D341Med (cell line): ENCODE measurements around the gene ZNF726.
"Not testable (repeated sequence)": the region's sequence is repeated elsewhere in the genome, so short reads cannot be mapped to it uniquely, and the experiment has no call there.

Source experiments
- DNase-seq: peaks from one replicate; pipeline ENCODE4 v3.0.0; 2012; ENCODE audit warnings: low spot score

Gene ZNF726

DNA sequence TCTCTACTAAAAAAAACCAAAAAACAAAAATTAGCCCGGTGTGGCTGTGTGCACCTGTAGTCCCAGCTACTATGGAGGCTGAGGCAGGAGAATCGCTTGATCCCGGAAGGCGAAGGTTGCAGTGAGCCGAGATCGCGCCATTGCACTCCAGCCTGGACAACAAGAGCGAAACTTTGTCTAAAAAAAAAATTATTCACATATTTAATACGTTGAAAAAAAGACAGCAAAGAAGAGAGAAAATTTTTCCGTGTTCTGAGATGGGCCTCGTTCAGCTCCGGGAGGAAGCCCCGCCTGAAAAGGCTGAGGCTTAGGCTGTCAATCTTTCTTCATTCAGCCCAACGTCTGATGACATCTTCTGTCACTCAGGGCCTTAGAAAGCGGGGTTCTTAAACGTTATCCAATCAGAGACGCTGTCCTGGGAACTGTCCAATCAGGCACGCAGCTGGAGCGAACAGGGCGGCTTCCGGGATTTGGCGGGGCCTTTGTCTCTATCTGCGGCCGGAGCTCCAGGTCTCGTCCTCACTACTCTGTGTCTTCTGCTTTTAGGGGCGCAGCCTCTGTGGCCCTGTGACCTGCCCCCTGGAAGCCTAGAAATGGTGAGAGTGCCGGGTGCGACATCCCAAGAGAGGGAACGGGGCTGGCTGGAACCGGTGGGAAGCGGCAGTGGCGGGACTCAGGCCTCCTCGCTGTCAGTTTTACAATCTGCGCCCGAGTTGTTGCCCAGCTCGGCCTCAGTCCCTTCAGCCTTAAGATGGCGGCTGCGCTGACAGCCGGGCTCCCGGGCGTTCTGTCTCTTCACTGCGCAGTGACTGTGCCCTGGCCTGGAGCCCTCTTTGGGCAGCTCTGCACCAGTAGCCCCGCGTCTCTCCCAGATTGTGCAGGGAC is at the start of gene ZNF726:
TSS of gene ZNF726 (plus strand) at position 485 of the 885 bp plus-strand sequence. CDS start at position 594, 109 bp downstream.
- no peak for DNase-seq

DNA sequence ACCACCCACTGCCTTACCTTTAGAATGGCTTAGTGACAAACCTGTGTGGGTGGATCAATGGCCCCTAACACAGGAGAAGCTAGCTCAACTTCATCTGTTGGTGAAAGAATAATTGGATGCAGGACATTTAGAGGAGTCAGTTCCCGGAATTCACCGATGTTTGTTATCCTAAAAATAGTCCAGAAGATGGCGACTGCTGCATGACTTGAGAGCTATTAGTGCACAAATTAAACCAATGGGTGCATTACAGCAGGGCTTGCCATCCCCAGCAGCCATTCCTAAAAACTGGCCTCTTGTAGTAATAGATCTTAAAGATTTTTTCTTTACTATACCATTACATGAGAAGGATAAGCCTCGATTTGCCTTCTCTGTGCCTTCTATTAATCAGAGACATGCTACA is 46.8 kb upstream of the ZNF726 start:
- DNase-seq, result no peak

DNA sequence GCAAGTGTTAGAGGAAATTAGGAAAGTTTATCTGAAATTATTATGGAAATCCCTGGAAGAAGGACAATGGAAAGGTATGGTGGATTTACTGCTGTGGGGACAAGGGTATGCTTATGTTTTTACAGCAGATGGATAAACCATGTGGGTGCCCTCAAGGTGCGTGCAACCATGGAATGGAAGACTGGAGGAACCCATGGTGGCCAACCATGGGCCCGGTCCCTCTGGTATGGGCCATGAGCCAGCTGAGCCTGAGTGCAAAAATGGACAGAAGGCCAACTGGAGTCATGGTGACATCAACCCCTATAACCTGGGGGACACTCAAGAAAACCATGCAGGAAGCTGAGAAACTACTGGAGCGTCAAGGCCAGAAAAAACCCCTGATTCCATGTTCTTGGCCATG is 46.1 kb upstream of the ZNF726 start:
- DNase-seq, result no peak

DNA sequence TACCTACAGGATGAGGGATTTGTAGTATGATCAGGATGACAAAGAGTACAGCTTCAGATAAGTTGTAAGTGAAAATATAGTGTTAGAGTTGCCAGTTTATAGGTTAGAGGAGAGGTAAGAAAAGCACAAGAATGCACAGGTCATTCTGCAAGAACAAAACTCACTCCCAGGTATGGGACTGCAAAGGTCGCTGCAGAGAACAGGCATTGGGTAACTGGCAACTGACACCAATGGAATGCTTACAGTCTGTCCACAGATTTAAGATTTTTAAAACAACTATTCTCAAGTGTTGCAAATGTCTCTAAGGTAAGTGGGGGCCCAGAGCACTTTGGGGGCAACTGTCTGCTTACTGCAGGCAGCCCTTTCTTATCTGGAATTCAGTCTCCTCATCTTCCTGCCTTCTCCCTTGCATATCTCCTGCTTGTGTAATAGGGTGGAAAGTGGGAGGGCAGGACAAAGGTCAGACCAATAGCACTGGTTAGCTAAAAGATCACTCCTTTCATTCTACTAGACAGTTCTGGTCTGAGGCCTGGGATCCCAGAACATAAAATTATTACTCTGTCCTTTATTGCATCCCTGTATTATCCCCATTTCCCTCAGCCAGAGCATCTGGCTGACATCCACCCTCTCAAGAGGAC is 42.3 kb upstream of the ZNF726 start:
- no peak for DNase-seq

DNA sequence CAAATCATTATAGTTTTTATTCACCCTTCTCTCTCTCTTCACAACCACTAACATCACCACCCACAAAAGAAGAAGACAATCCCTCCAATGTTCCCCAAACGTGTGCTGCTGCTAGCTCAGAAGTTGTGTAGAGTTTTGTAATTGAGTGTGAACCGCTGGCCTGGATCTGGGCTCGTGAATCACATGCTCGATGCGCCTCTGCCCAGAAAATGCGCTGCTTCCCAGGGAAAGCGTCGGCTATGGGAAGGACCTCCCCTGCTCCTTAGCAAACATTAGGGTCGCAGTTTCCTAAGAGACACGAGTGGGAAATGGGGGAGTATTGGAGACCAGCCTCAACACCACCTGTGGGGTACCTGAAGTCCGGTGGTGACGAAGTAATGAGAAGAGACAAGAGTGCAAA is 38.4 kb upstream of the ZNF726 start:
- no peak for DNase-seq

DNA sequence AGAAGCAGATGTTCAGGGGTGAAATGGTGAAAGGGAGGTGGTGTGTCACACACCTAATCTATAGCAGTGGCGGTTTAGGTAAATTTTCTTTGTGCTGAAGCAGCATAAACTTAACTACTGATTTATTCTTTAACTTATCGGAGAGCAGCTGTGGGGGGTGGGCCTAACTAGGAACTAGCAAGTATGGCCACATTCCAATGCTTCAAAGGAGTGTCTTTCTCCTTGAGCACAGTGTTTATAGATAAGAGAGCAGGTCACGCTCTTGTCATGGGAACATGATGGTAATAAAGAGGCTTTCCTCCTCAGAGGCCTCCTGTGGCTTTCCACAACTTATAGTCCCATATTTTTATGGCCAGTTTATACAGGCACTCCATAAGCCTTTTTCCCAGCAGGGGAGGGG is 37.9 kb upstream of the ZNF726 start:
- DNase-seq, result not testable (repeated sequence)

DNA sequence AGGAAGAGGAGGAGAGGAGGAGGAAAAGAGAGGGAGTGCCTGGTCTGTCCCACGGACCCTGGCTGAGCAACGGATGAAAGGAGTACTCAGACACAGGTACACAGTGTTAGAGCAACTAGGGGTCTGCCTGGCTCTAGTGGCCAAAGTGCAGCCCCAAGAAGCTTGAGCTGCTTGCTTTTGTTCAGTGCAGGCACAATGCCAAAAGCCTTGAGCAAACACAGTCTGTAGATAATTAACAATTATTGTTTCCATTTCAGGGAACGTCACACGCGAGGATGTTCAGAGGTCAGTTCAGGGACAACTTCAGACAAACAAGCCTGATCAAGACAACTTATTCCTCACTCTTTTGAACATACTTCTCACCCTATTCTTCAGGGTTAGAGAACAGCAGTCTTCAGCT is 32.2 kb upstream of the ZNF726 start:
- DNase-seq, result no peak

DNA sequence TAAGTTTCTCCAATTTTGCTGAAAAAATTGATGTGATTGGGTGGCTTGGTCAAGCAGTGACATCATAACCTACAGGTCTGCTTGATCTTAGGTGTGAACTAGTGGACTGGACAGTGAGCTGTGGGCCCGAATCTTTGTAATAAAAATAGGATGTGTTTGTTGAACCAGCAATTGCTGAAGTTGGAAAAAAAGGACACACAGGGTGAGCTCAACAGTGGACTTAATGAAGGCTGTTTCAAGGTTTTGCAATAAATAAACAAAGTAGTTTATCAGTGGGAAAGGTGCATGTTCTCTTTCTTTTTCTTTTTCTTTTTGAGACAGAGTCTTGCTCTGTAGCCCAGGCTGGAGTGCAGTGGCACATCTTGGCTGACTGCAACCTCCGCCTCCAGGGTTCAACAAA is 30.3 kb upstream of the ZNF726 start:
- no peak for DNase-seq

DNA sequence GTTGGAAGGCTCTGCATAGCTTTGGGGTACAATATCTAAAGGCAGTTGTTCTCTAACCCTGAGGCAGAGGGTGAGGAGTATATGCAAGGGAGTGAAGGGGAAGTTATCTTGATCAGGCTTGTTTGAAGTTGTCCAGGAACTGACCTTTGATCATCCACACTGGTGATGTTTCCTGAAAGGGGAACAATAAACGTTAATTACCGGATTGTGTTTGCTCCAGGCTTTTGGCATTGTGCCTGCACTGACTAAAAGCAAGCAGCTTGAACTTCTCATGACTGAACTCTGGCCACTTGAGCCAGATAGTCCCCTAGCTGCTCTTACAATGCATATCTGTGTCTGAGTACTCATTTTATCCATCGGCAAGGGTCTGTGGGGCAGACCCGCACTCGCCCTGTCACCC is 27.0 kb upstream of the ZNF726 start:
- DNase-seq, result no peak

DNA sequence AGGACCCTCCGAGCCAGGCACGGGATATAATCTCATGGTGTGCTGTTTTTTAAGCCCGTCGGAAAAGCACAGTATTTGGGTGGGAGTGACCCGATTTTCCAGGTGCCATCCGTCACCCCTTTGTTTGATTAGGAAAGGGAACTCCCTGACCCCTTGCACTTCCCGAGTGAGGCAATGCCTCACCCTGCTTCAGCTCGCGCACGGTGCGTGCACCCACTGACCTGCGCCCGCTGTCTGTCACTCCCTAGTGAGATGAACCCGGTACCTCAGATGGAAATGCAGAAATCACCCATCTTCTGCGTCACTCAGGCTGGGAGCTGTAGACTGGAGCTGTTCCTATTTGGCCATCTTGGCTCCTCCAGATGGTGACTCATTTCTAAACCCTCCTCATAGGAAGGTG is 18.6 kb upstream of the ZNF726 start:
- DNase-seq, result not testable (repeated sequence)

DNA sequence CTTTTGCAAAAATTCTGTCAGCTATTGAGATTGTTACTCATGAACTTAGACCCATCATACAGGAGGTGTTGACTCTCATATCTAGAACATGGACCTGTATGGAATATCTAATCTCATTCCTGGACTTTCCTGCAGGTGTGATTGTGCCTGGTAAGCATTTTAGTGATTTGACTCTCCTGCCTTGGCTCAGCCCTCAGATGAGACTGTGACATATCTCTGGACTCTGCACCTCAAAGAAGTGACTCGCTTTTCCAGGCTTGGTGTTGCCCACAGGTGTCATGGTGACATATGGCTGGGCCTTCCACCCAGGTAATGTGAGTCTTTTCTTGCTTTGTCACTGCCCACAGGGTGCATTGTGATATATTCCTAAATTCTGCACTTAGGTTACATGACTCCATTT is 17.8 kb upstream of the ZNF726 start:
- no peak for DNase-seq

DNA sequence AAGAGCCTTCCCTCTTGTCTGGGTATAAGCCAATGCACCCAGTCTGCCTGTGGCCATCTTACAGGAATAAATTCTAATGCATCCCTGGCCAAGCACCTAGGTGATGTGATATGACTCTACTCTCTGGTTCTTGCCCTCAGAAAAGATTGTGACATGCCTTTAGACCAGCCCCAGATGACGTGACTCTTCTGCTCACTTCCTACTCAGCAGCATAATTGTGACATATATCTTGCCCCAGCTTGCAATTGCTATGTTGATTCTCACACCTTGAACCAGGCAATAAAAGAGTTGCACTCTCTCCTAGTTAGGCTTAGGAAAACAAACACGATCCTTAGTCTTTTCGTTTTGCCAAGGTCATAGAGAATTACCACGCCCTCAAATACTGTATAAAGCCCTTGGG is 13.3 kb upstream of the ZNF726 start:
- no peak for DNase-seq

DNA sequence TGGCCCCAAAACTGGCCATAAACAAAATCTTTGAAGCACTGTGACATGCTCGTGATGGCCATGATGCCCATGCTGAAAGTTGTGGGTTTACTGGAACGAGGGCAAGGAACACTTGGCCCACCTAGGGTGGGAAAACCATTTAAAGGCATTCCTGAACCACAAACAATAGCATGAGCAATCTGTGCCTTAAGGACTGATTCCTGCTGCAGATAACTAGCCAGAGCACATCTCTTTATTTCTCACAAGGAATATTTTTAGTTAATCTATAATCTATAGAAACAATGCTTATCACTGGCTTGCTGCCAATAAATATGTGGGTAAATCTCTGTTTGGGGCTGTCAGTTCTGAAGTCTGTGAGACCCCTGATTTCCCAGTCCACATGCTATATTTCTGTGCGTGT is 10.3 kb upstream of the ZNF726 start:
- DNase-seq, result no peak

DNA sequence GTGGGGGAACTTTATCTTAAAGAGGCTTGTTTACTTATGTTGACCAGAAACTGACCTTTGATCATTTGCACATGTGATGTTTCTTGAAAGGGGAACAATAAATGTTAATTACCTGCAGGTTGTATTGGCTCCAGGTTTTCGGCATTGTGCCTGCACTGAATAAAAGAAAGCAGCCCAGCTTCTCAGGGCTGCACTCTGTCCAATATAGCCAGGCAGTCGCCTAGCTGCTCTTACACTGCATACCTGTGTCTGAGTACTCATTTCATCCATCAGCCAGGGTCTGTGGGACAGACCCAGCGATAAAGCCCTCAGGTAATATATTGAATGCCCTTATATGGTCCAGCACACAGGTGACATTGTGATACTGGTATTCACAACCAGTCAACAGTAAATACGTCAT is 8.9 kb upstream of the ZNF726 start:
- DNase-seq, result no peak

DNA sequence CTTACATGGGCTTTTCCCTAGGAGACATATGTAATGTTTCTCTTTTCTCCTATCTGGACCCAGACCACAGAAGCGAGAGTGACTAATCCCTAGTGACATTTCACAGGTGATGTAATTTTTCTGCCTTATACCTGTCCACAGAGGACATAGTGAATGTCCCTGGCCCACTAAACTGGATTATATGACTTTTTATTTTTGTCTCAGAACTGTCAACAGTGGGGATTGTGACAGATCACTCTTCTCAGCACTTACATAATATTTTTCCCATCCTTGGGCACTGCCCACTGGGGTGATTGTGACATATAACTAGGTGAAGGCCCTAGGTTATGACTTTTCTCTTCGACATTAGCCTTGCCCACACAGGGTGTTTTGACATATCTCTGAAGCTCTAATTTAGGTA is 7.9 kb upstream of the ZNF726 start:
- no peak for DNase-seq

DNA sequence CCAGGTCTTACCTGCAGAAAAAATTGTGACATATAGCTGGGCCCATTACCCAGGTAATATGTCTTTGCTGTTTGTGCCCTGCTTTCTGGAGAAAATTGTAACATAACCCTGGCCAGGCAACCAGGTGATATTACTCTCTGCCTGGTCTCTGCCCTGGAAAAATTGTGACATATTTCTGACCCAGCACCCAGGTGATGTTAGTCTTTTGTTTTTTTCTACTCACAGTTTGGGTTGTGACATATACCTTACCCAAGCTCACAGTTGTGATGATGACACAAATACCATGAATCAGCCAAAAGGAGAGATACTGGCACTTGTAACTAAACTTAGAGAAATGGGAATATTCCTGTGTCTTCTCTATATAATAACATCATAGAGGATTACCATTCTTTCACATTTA is 6.5 kb upstream of the ZNF726 start:
- DNase-seq, result no peak

DNA sequence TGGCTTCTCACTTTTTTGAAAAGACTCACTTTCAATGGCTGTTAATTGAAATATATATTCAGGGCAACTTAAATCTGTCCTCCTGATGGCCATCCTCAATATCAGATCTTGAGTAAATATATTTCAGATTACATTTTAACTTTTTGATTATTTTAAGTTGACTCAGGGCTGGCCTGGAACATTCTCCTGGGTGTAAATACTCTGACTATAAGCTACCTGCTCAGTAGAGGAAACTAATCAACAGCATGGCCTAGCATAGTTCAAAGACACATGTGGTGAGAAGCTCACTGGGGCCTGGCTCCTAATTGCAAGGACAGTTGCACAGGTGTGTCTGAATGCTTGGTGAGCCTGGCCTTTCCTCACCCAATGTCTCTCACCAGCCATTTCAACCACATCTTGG is 5.5 kb upstream of the ZNF726 start:
- DNase-seq, result no peak

DNA sequence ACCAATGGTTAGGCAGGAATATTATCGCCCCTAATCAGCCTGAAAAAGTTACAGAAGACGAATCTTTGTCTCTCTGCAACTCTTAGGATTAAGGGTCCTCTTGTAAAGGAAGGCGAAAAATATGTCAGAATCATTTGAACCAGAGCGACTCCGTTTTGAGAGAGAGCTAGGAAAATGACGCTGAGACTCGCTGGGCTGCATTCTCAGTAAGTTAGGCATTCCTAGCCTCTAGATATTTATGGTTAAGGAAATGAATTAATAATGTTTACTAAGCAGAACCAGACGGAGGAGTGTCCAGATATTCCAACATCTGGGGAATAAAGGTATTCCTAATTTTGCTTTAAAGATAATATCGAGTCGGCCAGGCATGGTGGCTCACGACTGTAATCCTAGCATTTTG is 755 bp upstream of the ZNF726 start:
- no peak for DNase-seq

DNA sequence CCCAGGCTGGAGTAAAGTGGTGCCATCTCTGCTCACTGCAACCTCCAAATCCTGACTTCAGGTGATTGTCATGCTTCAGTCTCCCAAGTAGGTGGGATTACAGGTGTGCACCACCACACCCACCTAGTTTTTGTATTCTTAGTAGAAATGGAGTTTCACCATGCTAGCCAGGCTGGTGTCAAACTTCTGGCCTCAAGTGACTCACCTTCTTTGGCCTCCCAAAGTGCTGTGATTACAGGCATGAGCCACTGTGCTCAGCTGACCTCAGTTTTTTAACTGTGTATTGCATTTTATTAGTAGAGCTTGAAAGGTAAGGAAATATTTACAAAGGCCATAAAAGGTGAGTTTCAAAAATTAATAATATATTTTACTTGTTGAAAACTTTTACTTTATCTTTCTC is 2.3 kb downstream of the ZNF726 start:
- DNase-seq, result no peak

DNA sequence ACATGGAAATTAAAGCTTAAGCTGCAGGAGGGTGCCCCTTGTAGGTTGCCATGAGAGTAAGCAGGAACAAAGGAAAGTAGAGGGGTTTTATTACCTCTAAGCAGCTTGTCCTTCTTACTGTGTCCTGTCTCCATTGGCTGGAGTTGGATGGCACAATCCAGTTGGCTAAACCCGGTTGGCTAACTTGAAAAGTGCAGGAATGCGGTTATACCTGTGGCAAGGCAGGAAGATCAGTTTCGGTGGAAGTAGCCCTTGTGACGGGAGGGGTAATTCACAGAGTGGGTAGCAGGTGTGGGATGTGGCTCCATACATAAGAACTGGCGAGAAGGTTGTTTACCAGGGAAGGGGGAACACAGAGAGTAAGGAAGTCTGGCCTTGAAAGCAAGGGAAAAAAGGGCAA is 3.2 kb downstream of the ZNF726 start:
- no peak for DNase-seq

DNA sequence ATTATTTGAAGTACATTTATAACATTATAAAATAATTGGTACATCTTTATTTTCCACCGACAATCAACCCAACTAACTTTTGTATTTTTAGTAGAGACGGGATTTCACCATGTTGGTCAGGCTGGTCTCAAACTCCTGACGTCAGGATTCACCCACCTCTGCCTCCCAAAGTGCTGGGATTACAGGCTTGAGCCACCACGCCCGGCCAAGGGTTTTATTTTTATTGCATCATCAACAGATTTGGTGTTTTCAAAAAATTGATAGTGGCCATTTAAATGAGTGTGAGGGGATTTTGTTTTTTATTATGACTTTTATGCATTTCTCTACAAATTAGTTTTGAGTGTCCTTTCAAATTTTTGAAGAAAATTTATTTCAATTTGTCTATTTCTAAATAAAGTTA is 10.6 kb downstream of the ZNF726 start:
- DNase-seq, result no peak

DNA sequence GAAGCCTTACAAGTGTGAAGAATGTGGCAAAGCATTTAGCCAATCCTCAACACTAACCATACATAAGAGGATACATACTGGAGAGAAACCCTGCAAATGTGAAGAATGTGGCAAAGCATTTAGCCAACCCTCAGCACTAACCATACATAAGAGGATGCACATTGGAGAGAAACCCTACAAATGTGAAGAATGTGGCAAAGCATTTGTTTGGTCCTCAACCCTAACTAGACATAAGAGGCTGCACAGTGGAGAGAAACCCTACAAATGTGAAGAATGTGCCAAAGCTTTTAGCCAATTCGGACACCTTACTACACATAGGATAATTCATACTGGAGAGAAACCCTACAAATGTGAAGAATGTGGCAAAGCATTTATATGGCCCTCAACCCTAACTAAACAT is 18.2 kb downstream of the ZNF726 start:
- no peak for DNase-seq

DNA sequence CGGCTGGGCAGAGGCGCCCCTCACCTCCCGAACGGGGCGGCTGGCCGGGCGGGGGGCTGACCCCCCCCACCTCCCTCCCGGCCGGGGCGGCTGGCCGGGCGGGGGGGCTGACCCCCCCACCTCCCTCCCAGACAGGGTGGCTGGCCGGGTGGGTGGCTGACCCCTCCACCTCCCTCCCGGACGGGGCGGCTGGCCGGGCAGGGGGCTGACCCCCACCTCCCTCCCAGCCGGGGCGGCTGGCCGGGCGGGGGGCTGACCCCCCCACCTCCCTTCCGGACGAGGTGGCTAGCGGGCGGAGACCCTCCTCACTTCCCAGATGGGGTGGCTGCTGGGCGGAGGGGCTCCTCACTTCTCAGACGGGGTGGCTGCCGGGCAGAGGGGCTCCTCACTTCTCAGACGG is 22.3 kb downstream of the ZNF726 start:
- not testable (repeated sequence) for DNase-seq

DNA sequence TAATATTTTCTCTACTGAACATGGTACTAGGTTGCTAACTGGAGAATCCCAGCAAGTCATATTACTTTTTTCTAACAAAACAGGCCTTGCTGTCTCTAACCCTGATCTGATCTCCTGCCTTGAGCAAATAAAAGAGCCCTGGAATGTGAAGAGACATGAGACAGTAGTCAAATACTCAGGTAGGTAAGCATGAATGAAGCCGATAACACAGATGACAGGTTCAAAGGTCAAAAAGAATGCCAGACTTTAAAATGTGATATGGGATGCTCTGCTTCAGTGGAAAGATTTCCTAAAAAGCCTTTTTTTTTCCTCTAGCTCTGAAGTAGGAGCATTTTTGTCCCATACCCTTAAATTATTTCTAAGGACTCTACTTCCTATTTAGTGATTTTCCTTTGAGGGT is 28.7 kb downstream of the ZNF726 start:
- DNase-seq, result no peak
